ENCODE results near the gene PTH2. TPM values are rescaled to one million over a fixed set of nuclear protein-coding genes. Genes with fewer than 3 reads are reported as not detected.
"Not testable (repeated sequence)": the region's sequence is repeated elsewhere in the genome, so short reads cannot be mapped to it uniquely, and the experiment has no call there.

The PTH2 gene, protein sequence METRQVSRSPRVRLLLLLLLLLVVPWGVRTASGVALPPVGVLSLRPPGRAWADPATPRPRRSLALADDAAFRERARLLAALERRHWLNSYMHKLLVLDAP
- total RNA-seq = not detected

DNA sequence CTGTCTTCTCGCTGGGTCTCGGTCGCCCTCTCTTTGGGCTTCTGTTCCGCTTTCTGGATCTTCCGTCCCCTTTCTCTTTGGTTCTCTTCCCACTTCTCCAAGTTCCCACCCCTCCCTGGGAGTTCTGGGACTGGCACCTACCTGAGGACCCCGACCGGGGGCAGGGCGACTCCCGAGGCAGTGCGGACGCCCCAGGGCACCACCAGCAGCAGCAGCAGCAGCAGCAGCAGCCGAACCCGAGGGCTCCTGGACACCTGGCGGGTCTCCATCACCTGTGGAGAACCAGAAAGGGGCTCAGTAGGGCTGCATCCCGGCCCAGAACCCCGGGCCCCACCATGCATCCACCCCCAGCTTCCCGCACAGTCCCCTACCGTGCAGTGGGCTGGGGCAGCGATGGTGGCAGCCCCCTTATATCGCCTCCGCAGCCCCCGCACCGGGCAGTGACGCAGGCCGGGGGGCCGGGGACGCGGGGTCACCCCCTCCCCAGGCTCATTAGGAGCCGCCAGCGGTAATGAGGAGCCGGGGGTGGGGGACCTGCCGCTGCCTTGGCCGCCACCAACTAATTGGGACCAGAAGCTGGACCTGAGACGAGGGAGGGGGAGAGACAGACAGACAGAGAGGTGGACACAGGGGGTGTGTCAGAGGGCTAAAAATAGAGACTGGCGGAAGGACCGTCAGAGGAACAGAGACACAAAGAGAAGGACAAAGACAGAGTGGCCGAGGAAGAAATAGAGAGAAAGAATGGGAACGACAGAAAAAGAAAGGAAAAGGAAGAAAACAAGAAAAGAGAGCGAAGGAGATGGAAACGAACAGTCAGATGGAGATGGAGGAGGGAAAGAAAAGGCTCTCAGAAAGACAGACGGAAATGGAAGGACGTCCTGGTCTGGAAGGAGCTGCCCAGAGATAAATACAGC, at the start of gene PTH2:
PTH2 (minus strand) TSS at position 371 of the 914 bp plus-strand sequence; CDS start at position 269, 102 bp downstream.
- Mint-ChIP-seq H3K4me1 (peaks cover 39% of the 10 kb centered on the region), H3K27me3 (peaks cover 75% of the 10 kb centered on the region), H3K9me3 (no peaks in the 10 kb centered on the region), H3K27ac (no peak within 1 kb of the TSS), H3K36me3 (ENCODE audit: low read depth) (no peaks in the 10 kb centered on the region), H3K4me3 (peak within 1 kb of the TSS; percentile 60)
- ATAC-seq (replicated peaks) = no peak

DNA sequence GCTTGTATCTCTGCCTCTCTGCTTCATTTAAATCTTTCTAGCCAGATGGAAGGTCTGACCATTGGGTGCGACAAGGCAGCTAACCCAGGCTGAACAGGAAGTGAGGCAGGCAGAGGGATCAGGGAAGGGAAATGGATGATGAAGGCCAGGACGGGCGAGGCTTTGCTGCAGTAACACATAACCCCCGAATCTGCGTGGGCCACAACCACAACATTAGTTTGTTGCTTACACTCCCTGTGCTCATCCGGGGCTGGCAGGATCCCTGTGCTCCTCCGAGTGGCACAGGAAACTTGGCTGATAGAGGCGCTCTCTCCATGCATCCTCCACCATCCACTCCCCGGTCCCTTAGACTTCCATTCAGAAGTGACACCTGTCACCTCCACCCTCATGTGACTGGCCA, 49.7 kb upstream of the PTH2 start:
- peak overlapping the region; percentile 95 for H3K27ac Mint-ChIP-seq
- peak overlapping the region; percentile 98 for H3K4me3 Mint-ChIP-seq
- H3K4me1 Mint-ChIP-seq = peaks cover 20% of the 10 kb centered on the region
- ATAC-seq (replicated peaks) = no peak
- peaks cover 39% of the 10 kb centered on the region for H3K36me3 Mint-ChIP-seq (ENCODE audit: low read depth)
- no peaks in the 10 kb centered on the region for H3K27me3 Mint-ChIP-seq
- H3K9me3 Mint-ChIP-seq = no peaks in the 10 kb centered on the region

DNA sequence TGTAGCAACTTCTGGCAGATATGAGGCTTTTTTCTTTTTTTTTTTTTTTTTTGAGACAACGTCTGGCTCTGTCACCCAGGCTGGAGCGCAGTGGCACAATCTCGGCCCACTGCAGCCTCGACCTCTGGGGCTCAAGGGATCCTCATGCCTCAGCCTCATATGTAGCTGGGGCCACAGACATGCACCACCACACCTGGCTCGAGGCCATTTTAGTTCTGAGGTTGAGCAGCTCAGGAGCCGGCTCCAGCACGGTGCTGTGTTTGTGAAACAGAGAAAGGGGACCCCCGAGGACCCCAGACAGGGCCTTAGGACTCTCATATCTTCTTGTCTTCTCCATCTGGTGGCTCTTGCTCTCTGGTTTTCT, 47.4 kb upstream of the PTH2 start:
- no peak for ATAC-seq (replicated peaks)
- Mint-ChIP-seq H3K4me1 (peaks cover 12% of the 10 kb centered on the region), H3K4me3 (peak overlapping the region; percentile 85), H3K27me3 (no peaks in the 10 kb centered on the region), H3K36me3 (ENCODE audit: low read depth) (peaks cover 20% of the 10 kb centered on the region), H3K9me3 (no peaks in the 10 kb centered on the region), H3K27ac (peak overlapping the region; percentile 97)

DNA sequence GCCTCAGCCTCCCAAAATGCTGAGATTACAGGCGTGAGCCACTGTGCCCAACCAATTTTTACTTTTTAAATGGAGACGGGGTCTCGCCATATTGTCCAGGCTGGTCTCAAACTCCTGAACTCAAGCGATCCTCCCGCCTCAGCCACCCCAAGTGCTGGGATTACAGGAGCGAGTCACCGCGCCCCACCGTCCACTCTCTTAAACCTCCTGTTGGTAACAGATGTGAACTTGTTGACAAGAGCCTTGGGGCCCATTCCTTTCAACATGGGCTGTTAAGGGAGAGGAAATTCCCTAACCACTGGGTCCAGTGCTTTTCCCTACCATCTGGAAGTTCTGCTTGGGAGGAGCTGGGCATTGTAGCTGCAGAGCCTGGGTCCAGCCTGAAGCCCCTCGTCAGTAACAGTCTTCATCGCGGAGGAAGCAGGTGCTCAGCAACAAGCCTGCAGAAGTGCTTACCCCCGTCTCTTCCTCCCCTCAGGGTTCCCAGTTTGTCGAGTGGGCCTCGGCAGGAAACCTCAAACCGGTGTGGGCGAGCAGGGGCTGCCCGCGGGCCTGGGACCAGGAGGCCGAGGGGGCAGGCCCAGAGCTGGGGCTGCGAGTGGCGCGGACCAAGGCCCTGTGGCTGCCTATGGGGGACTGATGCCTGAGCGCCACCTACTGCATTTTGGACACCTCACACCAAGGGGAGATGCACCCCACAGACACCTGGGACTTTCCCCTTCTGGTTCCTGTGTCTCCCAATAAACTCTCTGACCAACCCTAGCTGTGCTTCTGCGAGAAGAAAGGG, 46.8 kb upstream of the PTH2 start:
- peaks cover 14% of the 10 kb centered on the region for H3K36me3 Mint-ChIP-seq (ENCODE audit: low read depth)
- H3K4me1 Mint-ChIP-seq = peaks cover 8% of the 10 kb centered on the region
- H3K27ac Mint-ChIP-seq = peak overlapping the region; percentile 97

DNA sequence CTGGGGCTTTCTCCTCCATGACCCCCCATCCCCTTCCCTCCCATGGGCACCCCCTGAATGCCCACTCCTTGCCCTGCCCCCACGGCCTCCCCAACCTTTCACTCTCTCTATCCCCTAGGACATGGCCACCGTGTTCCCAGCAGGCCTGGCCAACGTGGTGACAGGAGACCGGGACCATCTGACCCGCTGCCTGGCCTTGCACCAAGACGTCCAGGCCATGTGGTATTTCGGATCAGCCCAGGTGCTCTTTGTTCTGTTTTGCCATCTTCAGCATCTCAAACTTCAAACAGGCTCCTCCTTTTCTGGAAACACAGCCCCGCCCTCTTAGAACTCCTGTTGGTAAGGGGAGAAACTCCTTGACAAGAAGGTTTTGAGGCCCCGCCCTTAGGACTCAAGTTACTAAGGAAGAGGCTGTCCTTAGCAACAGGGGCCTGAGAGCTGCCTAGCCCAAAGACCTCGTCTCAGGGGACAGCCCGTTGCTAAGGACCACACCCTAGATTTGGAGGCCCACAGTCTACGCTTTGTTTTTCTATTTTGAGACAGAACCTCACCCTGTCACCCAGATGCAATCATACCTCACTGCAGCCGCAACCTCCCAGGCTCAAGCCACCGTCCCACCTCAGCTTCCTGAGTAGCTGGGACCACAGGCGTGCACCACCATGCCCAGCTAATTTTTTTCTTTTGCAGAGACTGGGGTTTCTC, 45.7 kb upstream of the PTH2 start:
- peak overlapping the region; percentile 85 for H3K4me3 Mint-ChIP-seq
- H3K27ac Mint-ChIP-seq = peak overlapping the region; percentile 97
- H3K27me3 Mint-ChIP-seq = no peaks in the 10 kb centered on the region
- ATAC-seq (replicated peaks) = peak; percentile 80
- H3K9me3 Mint-ChIP-seq = no peaks in the 10 kb centered on the region
- H3K36me3 Mint-ChIP-seq (ENCODE audit: low read depth) = peaks cover 14% of the 10 kb centered on the region
- peaks cover 7% of the 10 kb centered on the region for H3K4me1 Mint-ChIP-seq

More for the DNA sequence above, 46.8 kb upstream of the PTH2 start:
- Mint-ChIP-seq H3K9me3 (no peaks in the 10 kb centered on the region), H3K4me3 (peak overlapping the region; percentile 85), H3K27me3 (no peaks in the 10 kb centered on the region)
- peak; percentile 74 for ATAC-seq (replicated peaks)

DNA sequence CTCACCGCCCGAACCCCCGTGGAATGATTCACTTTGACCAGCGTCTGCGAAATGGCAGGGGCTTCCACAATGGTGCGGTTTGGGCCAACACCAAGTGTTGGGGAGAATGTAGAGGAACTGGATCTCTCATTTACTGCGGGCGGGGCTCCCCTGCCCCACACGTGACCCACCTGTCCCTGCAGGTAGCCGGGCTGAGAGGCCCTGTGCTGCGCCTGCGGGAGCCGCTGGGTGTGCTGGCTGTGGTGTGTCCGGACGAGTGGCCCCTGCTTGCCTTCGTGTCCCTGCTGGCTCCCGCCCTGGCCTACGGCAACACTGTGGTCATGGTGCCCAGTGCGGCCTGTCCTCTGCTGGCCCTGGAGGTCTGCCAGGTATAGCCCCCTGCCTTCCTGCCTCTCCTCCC, 45.0 kb upstream of the PTH2 start:
- Mint-ChIP-seq H3K36me3 (ENCODE audit: low read depth) (peaks cover 14% of the 10 kb centered on the region), H3K27me3 (no peaks in the 10 kb centered on the region), H3K27ac (peak overlapping the region; percentile 97), H3K9me3 (no peaks in the 10 kb centered on the region), H3K4me3 (peak overlapping the region; percentile 85), H3K4me1 (peaks cover 7% of the 10 kb centered on the region)
- ATAC-seq (replicated peaks) = no peak

DNA sequence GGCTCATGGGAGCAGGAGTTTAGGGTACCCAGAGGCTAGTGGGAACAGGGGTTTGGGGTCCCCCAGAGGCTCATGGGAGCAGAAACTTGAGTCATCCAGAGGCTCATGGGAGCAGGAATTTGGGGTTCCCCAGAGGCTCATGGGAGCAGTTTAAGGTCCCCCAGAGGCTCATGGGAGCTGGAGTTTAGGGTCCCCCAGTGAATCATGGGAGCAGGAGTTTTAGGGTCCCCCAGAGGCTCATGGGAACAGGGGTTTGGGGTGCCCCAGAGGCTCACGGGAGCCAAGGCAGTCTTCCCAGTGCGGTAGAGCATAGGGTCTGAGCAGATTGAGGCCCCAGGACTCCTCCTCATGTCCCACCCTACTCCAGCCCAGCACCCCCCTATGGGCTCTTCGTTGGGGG, 42.1 kb upstream of the PTH2 start:
- ATAC-seq (replicated peaks) = no peak
- Mint-ChIP-seq H3K27ac (peak overlapping the region; percentile 54), H3K4me1 (peaks cover 7% of the 10 kb centered on the region), H3K9me3 (no peaks in the 10 kb centered on the region), H3K36me3 (ENCODE audit: low read depth) (peaks cover 14% of the 10 kb centered on the region), H3K27me3 (no peaks in the 10 kb centered on the region), H3K4me3 (no peak overlapping the region)

DNA sequence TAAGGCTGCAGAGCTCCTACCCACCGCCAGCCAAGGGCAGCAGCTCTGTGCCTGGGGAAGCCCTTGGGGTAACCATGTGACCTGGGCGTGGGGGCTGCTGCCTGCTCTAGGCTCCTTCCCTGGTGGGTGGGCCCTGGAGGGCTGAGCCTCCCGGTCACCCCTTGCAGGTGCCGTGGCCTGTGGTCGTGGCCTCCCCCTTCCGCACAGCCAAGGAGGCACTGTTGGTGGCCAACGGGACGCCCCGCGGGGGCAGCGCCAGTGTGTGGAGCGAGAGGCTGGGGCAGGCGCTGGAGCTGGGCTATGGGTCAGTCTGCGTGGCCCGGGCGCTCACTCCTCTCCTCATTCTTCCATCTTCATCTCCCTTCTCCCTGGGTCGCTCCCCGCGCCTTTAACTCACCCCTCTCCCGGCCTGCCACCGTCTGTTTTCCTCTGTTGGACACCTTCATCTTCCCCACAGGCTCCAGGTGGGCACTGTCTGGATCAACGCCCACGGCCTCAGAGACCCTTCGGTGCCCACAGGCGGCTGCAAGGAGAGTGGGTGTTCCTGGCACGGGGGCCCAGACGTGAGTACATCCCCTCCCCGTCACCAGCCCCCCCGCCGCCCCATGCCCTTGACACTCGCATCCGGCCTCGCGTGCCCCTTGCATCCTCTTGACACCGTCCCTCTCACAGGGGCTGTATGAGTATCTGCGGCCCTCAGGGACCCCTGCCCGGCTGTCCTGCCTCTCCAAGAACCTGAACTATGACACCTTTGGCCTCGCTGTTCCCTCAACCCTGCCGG, 40.9 kb upstream of the PTH2 start:
- Mint-ChIP-seq H3K36me3 (ENCODE audit: low read depth) (peaks cover 12% of the 10 kb centered on the region), H3K27ac (peak overlapping the region; percentile 54), H3K27me3 (no peaks in the 10 kb centered on the region), H3K9me3 (no peaks in the 10 kb centered on the region), H3K4me3 (no peak overlapping the region), H3K4me1 (peaks cover 7% of the 10 kb centered on the region)
- no peak for ATAC-seq (replicated peaks)

DNA sequence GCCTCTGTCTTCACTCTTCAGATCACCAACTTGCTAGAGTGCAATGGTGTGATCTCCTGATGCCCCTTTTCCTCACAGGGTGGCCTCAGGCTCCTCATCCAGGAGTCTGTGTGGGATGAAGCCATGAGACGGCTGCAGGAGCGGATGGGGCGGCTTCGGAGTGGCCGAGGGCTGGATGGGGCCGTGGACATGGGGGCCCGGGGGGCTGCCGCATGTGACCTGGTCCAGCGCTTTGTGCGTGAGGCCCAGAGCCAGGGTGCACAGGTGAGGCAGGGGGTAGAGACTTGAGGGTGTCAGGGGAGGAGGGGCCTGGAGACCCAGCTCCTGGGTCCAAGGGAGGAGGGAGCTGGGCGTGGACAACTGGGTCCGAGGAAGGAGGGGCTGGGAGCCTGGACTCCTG, 39.3 kb upstream of the PTH2 start:
- H3K4me1 Mint-ChIP-seq = no peaks in the 10 kb centered on the region
- H3K4me3 Mint-ChIP-seq = no peak overlapping the region
- no peaks in the 10 kb centered on the region for H3K9me3 Mint-ChIP-seq
- peaks cover 5% of the 10 kb centered on the region for H3K36me3 Mint-ChIP-seq (ENCODE audit: low read depth)
- H3K27me3 Mint-ChIP-seq = no peaks in the 10 kb centered on the region
- ATAC-seq (replicated peaks) = no peak
- H3K27ac Mint-ChIP-seq = no peak overlapping the region

DNA sequence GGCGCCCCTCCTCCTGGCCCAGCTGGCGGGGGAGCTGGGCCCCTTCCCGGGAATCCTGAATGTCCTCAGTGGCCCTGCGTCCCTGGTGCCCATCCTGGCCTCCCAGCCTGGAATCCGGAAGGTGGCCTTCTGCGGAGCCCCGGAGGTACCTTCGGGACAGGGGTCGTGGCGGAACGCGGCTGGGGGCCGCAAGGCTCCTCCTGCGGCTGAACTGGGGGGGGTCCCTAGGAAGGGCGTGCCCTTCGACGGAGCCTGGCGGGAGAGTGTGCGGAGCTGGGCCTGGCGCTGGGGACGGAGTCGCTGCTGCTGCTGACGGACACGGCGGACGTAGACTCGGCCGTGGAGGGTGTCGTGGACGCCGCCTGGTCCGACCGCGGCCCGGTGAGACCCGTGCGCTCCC, 38.4 kb upstream of the PTH2 start:
- H3K36me3 Mint-ChIP-seq (ENCODE audit: low read depth) = peaks cover 5% of the 10 kb centered on the region
- H3K9me3 Mint-ChIP-seq = no peaks in the 10 kb centered on the region
- no peak overlapping the region for H3K27ac Mint-ChIP-seq
- H3K4me3 Mint-ChIP-seq = no peak overlapping the region
- H3K4me1 Mint-ChIP-seq = no peaks in the 10 kb centered on the region
- no peak for ATAC-seq (replicated peaks)
- no peaks in the 10 kb centered on the region for H3K27me3 Mint-ChIP-seq

DNA sequence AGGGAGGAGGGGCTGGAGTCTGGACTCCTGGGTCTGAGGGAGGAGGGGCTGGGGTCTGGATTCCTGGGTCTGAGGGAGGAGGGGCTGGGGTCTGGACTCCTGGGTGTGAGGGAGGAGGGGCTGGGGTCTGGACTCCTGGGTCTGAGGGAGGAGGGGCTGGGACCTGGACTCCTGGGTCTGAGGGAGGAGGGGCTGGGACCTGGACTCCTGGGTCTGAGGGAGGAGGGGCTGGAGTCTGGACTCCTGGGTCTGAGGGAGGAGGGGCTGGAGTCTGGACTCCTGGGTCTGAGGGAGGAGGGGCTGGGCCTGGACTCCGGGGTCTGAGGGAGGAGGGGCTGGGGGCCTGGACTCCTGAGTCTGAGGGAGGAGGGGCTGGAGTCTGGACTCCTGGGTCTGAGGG, 37.9 kb upstream of the PTH2 start:
- not testable (repeated sequence) for H3K4me1 Mint-ChIP-seq; H3K27me3 Mint-ChIP-seq; H3K9me3 Mint-ChIP-seq; ATAC-seq (replicated peaks); H3K36me3 Mint-ChIP-seq (ENCODE audit: low read depth); H3K27ac Mint-ChIP-seq; H3K4me3 Mint-ChIP-seq

DNA sequence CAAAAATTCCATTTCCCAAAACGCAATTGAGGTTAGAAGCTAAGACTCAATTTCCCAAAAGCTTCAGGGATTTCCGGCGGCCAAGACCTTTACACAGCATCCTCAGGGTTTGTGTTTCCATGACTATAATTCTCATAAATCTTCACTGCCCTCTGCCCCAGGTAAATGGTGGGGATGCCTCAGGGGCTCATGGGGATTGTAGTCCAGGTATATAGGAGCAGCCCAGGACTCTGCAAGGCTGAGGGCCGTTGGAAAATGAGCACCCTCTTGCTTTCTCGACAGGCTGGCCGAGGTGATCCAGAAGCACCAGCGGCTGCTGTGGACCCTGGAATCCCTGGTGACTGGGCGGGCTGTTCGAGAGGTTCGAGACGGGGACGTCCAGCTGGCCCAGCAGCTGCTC, 36.1 kb upstream of the PTH2 start:
- no peak for ATAC-seq (replicated peaks)
- H3K27ac Mint-ChIP-seq = peak overlapping the region; percentile 28
- H3K4me1 Mint-ChIP-seq = no peaks in the 10 kb centered on the region
- H3K4me3 Mint-ChIP-seq = no peak overlapping the region
- no peaks in the 10 kb centered on the region for H3K27me3 Mint-ChIP-seq
- peaks cover 3% of the 10 kb centered on the region for H3K36me3 Mint-ChIP-seq (ENCODE audit: low read depth)
- H3K9me3 Mint-ChIP-seq = no peaks in the 10 kb centered on the region

DNA sequence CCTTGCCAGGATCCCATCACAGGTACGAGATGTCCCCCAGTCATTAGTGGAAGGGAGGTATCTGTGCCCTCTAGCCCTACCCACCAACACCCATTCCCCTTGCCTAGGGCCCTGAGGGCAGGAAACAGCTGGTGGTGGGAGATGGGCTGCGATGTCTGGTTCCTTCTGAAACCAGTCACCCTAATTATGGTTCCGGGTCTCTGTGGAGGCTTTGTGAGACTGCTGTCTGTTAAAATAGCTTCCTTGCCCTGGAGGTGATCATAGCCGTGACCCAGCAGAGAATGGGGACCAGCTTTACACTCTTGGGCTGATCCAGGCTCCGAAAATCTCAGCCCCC, 35.3 kb upstream of the PTH2 start:
- H3K36me3 Mint-ChIP-seq (ENCODE audit: low read depth) = peaks cover 7% of the 10 kb centered on the region
- peak overlapping the region; percentile 85 for H3K27ac Mint-ChIP-seq
- ATAC-seq (replicated peaks) = no peak
- H3K4me3 Mint-ChIP-seq = peak overlapping the region; percentile 58
- no peaks in the 10 kb centered on the region for H3K27me3 Mint-ChIP-seq
- no peaks in the 10 kb centered on the region for H3K4me1 Mint-ChIP-seq
- no peaks in the 10 kb centered on the region for H3K9me3 Mint-ChIP-seq

DNA sequence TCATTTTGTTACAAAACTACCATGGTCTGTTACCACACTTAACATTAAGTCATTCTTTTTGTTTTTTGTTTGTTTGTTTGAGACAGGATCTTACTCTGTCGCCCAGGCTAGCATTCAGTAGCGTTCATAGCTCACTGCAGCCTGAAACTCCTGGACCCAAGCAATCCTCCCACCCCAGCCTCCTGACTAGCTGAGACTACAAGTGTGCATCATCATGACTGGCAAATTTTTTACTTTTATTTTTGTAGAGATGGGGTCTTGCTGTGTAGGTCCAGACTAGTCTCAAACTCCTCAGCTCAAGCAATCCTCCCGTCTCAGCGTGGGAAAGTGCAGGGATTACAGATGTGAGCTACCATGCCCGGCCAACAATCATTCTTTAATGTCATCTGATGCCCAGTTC, 33.1 kb upstream of the PTH2 start:
- Mint-ChIP-seq H3K27me3 (no peaks in the 10 kb centered on the region), H3K36me3 (ENCODE audit: low read depth) (peaks cover 23% of the 10 kb centered on the region), H3K27ac (peak overlapping the region; percentile 63), H3K4me1 (no peaks in the 10 kb centered on the region), H3K9me3 (no peaks in the 10 kb centered on the region), H3K4me3 (no peak overlapping the region)
- ATAC-seq (replicated peaks) = no peak
